Uterus (tissue), 4 donors: ENCODE results near the gene TAGLN2. TPM values are rescaled to one million over a fixed set of nuclear protein-coding genes. Genes with fewer than 3 reads are reported as not detected.

Source experiments
- DNase-seq, 2 donors: peaks; one replicate each; pipeline ENCODE4 v3.0.0-alpha.2; 2019 to 2020
- H3K27ac ChIP-seq, 2 donors: fragments of 200-600 bp; sonication (generic); 1 replicate in 1 of 2; 2 replicates in 1 of 2; pipeline ENCODE4 v1.5.1; 2016 to 2018
- H3K27me3 ChIP-seq, 2 donors: fragments of 200-600 bp; sonication (generic); one replicate each; pipeline ENCODE4 v1.5.1; 2018 to 2019; ENCODE audit warnings: control low read depth in 1 of 2
- H3K36me3 ChIP-seq, 2 donors: fragments of 200-600 bp; sonication (generic); one replicate each; pipeline ENCODE4 v1.5.1; 2019; ENCODE audit warnings: control low read depth in 1 of 2
- H3K4me1 ChIP-seq, 2 donors: fragments of 200-600 bp; sonication (generic); one replicate each; pipeline ENCODE4 v1.5.1; 2018 to 2019; ENCODE audit warnings: control low read depth in 1 of 2
- H3K4me3 ChIP-seq, 2 donors: fragments of 200-600 bp; sonication (generic); 1 replicate in 1 of 2; 2 replicates in 1 of 2; pipeline ENCODE4 v1.5.1; 2018 to 2019; ENCODE audit warnings: mild to moderate bottlenecking in 1 of 2
- H3K9me3 ChIP-seq, 2 donors: fragments of 200-600 bp; sonication (generic); one replicate each; pipeline ENCODE4 v1.5.1; 2019; ENCODE audit warnings: control low read depth in 1 of 2
- POLR2A ChIP-seq, 2 donors: fragments of 450-650 bp; IDR thresholded peaks; one replicate each; pipeline ENCODE4 v1.6.1; 2016; ENCODE audit warnings: antibody characterized with exemption in 2 of 2, mild to moderate bottlenecking in 1 of 2, moderate library complexity in 1 of 2
- intact Hi-C: fragments of 100-400 bp; cut with DNase I; formaldehyde crosslinking; loops from one replicate; pipeline ENCODE4 v1.15.1; 2023; ENCODE audit warnings: low total_unique reads
- total RNA-seq, 4 donors: library from RNA; depleted of rRNA in 3 of 4; stranded (reverse); fragments of >200 nt in 3 of 4; gene quantifications; one replicate each; pipeline versions ENCODE4 v1.1.0 to v1.2.4, GENCODE V29; 2014 to 2023
- TF ChIP-seq, protein P1 (sequence below), 4 experiments: fragments of 200-600 bp in 2 of 4; fragments of 450-650 bp in 2 of 4; sonication (generic) in 2 of 4; IDR thresholded peaks; one replicate each; pipeline ENCODE4 v1.5.1; 2016 to 2019; ENCODE audit warnings: antibody characterized with exemption in 4 of 4, mild to moderate bottlenecking in 2 of 4, moderate library complexity in 1 of 4
- donor health status: DM: yes; HTN: yes; CAD: no.

The TAGLN2 gene
- total RNA-seq, 4 donors from 2014 or later: 113 to 246 (median 197) TPM

DNA sequence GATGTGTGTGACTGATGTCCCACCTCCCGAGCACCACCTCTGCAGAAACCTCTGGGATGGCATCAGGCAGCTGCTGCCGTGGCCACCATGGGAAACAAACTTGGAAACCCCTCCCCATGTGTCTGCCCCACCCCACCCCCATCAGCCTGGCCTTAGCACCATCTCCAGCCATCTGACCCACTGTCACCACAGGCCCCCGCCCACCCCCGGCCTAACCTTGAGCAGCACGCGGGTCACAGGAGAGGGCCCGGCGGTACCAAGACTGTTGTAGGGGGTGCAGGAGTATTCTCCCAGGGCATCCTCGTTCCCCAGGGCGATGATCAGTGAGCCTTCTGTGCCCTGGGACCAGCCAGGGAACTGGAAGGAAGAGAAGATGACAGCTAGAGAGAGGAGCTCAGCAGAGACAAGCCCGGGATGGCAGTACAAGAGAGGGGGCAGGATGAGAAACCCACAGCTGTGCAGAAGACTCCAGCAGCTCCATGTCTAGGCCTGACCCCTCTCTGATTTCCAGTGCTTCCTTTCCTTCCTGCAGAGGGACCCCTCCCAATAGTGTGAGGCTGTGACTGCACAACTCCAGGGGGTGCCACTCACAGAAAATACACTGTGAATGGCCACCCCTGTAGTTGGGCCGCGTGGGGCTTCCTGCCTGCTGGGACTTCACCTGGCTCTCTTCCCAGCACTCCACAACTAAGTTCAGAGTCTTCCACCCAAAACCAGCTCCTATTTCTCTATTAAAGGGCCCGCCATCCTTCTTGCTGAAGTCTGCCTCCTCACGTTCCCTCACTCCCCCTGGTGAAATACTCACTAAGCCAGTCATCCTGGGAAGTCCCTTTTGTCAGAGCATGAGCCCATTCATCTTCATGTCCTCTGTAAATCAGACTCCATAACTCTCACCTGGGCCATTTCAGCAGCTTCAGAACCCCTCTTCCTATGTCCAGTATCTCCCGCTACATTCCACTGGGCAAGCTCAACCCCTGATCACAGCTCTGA lies 7.3 kb upstream of the TAGLN2 start:
- no peak overlapping the region for H3K4me3 ChIP-seq
- H3K27me3 ChIP-seq: no peaks in the 10 kb centered on the region
- no peak for DNase-seq
- H3K27ac ChIP-seq: no peak overlapping the region
- no peaks in the 10 kb centered on the region for H3K36me3 ChIP-seq
- intact Hi-C loops: no loop called here
- no peaks in the 10 kb centered on the region for H3K9me3 ChIP-seq
- TF ChIP-seq, protein P1, sequence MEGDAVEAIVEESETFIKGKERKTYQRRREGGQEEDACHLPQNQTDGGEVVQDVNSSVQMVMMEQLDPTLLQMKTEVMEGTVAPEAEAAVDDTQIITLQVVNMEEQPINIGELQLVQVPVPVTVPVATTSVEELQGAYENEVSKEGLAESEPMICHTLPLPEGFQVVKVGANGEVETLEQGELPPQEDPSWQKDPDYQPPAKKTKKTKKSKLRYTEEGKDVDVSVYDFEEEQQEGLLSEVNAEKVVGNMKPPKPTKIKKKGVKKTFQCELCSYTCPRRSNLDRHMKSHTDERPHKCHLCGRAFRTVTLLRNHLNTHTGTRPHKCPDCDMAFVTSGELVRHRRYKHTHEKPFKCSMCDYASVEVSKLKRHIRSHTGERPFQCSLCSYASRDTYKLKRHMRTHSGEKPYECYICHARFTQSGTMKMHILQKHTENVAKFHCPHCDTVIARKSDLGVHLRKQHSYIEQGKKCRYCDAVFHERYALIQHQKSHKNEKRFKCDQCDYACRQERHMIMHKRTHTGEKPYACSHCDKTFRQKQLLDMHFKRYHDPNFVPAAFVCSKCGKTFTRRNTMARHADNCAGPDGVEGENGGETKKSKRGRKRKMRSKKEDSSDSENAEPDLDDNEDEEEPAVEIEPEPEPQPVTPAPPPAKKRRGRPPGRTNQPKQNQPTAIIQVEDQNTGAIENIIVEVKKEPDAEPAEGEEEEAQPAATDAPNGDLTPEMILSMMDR (IDR thresholded peaks at IDR 0.05): no peak
- no peaks in the 10 kb centered on the region for H3K4me1 ChIP-seq

DNA sequence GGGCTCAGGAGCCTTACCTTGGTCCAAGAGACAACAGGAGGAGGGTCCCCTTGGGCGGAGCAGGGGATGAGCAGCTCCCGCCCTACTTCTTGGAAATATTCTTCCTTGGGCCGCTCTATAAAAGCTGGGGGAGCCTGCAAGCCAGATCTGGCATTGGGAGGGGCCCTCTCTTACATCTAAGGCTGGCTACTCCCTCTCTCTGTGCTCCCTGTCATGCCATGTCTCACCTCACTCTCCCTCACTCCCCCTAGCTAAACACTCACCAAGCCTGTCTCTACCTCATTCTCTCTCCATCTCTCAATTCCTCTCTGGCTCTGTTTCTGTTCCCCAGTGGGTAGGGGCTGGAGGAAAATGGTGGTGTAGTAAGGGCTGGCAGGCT lies 6.5 kb upstream of the TAGLN2 start:
- H3K27me3 ChIP-seq: no peaks in the 10 kb centered on the region
- DNase-seq: no peak
- no peaks in the 10 kb centered on the region for H3K9me3 ChIP-seq
- TF ChIP-seq, protein P1 (IDR thresholded peaks at IDR 0.05): no peak
- H3K4me1 ChIP-seq: no peaks in the 10 kb centered on the region
- H3K36me3 ChIP-seq: no peaks in the 10 kb centered on the region
- H3K4me3 ChIP-seq: no peak overlapping the region
- intact Hi-C loops: no loop called here
- no peak overlapping the region for H3K27ac ChIP-seq

DNA sequence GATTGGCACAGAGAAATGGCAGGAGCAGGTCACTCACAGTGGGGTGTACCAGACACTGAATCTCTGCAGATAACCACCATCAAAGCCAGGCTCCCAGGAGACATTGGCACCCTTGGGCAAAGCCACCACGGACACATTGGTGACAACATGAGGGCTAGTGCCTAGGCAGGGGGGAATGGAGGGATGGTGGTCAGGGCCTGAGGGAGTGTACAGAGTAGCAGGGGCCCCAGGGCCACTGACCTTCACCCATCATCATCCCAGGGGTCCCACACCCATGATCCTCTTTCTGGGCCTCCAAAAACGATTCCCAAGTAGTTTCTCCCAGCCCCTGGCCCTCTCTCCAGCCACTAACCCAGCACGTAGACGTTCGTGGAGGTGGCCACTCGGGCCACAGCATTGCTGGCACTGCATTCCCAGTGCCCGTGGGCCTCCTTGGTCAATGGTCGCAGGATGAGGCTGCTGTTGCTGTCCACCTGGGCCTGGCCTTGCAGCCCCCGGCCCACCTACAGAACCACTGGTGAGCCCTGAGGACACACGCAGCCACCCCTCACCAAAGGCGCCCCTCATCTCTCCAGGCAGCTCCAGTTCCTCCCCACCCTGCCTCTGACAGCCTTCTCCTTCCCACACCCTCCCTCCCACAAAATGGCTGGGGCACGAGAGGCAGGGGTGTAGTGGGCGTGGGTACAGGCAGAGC lies 5.9 kb upstream of the TAGLN2 start:
- peaks cover 0 to 4% of the 10 kb centered on the region in 2 donors for H3K4me1 ChIP-seq
- H3K4me3 ChIP-seq: no peak overlapping the region
- intact Hi-C loops: no loop called here
- no peak for TF ChIP-seq POLR2A (IDR thresholded peaks at IDR 0.05)
- TF ChIP-seq, protein P1 (IDR thresholded peaks at IDR 0.05): no peak
- H3K36me3 ChIP-seq: no peaks in the 10 kb centered on the region
- no peaks in the 10 kb centered on the region for H3K27me3 ChIP-seq
- H3K27ac ChIP-seq: no peak overlapping the region
- DNase-seq: no peak
- no peaks in the 10 kb centered on the region for H3K9me3 ChIP-seq

DNA sequence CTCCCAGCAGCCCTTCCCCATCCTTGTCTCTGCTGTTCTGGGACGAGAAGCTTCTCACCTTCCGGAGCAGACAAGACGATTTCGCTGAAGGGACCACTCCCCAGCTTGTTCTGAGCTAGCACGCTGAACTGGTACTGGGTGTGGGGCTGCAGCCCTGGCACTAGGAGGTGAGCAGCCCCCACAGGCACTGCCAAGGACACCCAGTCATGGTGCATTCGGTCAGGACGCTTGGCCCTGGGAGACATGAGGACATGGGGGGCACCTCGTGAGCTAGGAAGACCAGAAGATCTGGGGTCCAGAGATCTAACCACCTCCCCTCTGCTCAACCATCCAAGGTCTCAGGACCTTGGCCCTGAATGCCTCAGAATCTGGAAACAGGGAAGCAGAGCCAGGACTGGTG lies 5.3 kb upstream of the TAGLN2 start:
- H3K27ac ChIP-seq: no peak overlapping the region
- no peak overlapping the region for H3K4me3 ChIP-seq
- H3K36me3 ChIP-seq: no peaks in the 10 kb centered on the region
- no peak for DNase-seq
- no peaks in the 10 kb centered on the region for H3K9me3 ChIP-seq
- intact Hi-C loops: no loop called here
- no peak for TF ChIP-seq POLR2A (IDR thresholded peaks at IDR 0.05)
- TF ChIP-seq, protein P1 (IDR thresholded peaks at IDR 0.05): no peak
- no peaks in the 10 kb centered on the region for H3K27me3 ChIP-seq
- H3K4me1 ChIP-seq: peaks cover 0 to 5% of the 10 kb centered on the region in 2 donors

DNA sequence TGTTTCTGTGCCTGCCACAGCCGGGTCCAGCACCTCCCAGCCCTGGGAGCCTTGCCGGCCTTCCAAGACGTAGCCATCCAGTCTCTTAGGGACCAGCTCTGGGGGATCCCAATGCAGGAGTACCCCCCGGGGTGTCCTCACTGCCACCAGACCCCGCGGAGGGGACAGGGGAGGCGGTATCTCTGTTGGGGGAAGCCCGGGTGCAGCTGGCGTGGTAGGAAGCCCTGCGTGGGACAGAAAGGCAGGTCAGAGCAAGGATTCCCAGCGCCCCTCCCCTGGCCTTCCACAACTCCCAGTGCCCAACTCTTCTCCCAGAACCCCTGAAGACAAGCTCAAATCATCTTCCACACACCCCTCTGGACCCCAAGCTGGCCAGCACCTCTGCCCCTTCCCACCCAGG lies 4.9 kb upstream of the TAGLN2 start:
- H3K4me1 ChIP-seq: peaks cover 0 to 5% of the 10 kb centered on the region in 2 donors
- H3K9me3 ChIP-seq: no peaks in the 10 kb centered on the region
- TF ChIP-seq POLR2A (IDR thresholded peaks at IDR 0.05): no peak
- TF ChIP-seq, protein P1 (IDR thresholded peaks at IDR 0.05): no peak
- intact Hi-C loops: no loop called here
- no peaks in the 10 kb centered on the region for H3K36me3 ChIP-seq
- DNase-seq: no peak
- no peak overlapping the region for H3K27ac ChIP-seq
- H3K27me3 ChIP-seq: no peaks in the 10 kb centered on the region
- H3K4me3 ChIP-seq: no peak overlapping the region
